Measurements from ENCODE around the gene NOP53. TPM values are rescaled to one million over a fixed set of nuclear protein-coding genes. Genes with fewer than 3 reads are reported as not detected.

The NOP53 gene
- total and polyA plus RNA-seq, 2 of the 8 experiments (the other 6 are each of a cell fraction or from before 2014, with no cell fraction given) = 107 to 245 TPM

GRCh38 chr19:47745010-47745901, at the start of gene NOP53 (continued):
- peak; percentile 86; the same call in 1 of the 2 replicates for TF ChIP-seq GABPA (IDR thresholded peaks at IDR 0.05; ENCODE audit: borderline replicate concordance, insufficient read depth, low read length)
- TF ChIP-seq SP4 (IDR thresholded peaks at IDR 0.05; ENCODE audit: low read length) = 0 out of 2 replicates have a peak, but pooled peaks have one; percentile 72
- TF ChIP-seq TAF1 (IDR thresholded peaks at IDR 0.05; ENCODE audit: low read depth, low read length) = peak; percentile 98
- TF ChIP-seq TCF12 (IDR thresholded peaks at IDR 0.05; ENCODE audit: low read depth, low read length) = no peak
- TF ChIP-seq MAX (IDR thresholded peaks at IDR 0.05) = peak; percentile 54; the same call in 1 of the 2 replicates
- peak; percentile 95 for TF ChIP-seq TBP (IDR thresholded peaks at IDR 0.05; ENCODE audit: low read depth, low read length)
- TF ChIP-seq BCL11A (IDR thresholded peaks at IDR 0.05; ENCODE audit: low read depth in 2 of 2, low read length in 2 of 2) = no peak
- 0 out of 3 replicates have a peak, but pooled peaks of 1 of the 2 experiments have one; percentile 20 for TF ChIP-seq EP300 (IDR thresholded peaks at IDR 0.05; ENCODE audit: borderline replicate concordance in 1 of 2, low read depth in 2 of 2, low read length in 2 of 2)
- no peak for TF ChIP-seq FOSL1 (IDR thresholded peaks at IDR 0.05; ENCODE audit: insufficient read depth, low read depth, low read length)
- TF ChIP-seq CREB1 (IDR thresholded peaks at IDR 0.05) = peak; percentile 90
- no peak for TF ChIP-seq ZNF274 (IDR thresholded peaks at IDR 0.05; ENCODE audit: borderline replicate concordance, extremely low read depth, low read length)
- no peak for TF ChIP-seq SUZ12 (IDR thresholded peaks at IDR 0.05; ENCODE audit: low read length)
- no peak for TF ChIP-seq JUND (IDR thresholded peaks at IDR 0.05; ENCODE audit: low read length)
- TF ChIP-seq HDAC2 (IDR thresholded peaks at IDR 0.05; ENCODE audit: borderline replicate concordance in 1 of 2, low read depth in 2 of 2, low read length in 2 of 2) = no peak
- TF ChIP-seq ASH2L (IDR thresholded peaks at IDR 0.05; ENCODE audit: low read length) = peak; percentile 71
- peak; percentile 99 for TF ChIP-seq PHF8 (conservative IDR thresholded peaks at IDR 0.05; ENCODE audit: low read depth, low read length)
